ENCODE measurements around the gene ABCA3. TPM values are rescaled to one million over a fixed set of nuclear protein-coding genes. Genes with fewer than 3 reads are reported as not detected.
A peak's percentile ranks its signal among the peaks of the same experiment; 100 is the strongest.

Gene ABCA3
- total RNA-seq, 6 donors from 2014 or later: 337 to 619 (median 455) TPM

DNA sequence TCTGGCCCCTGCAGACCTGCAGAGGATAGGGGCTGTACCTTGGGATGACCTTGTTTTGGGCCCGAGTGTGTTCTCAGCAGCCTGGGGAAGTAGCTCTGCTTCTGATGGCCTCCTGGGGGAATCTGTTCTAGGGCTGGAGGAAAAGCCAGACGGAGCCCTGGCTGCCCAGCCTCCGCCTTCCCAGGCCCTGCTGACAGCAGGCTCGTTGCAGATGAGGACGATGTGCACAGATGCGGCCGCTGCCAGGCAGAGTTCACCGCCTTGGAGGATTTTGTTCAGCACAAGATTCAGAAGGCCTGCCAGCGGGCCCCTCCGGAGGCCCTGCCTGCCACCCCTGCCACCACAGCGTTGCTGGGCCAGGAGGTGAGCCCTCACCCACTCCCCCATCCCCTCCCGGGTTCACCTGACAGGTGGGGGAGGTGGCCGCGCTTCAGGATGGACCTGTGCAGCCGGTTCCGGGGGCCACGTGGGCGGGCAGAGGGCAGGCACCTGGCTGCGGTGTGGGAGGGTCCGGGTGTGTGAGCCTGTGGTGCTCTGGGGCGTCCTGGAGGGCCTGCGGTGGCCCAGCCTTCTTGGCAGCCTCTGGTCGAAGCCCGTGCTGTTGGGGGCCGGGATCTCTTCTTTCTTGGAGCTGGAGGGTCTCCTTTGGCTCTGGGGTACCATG is 112.2 kb downstream of the ABCA3 start:
- Histone ChIP-seq H3K9me3 (no peaks in the 10 kb centered on the region), H3K4me3 (no peak overlapping the region), H3K27me3 (no peaks in the 10 kb centered on the region), H3K4me1 (peaks cover 14 to 31% (median 21%) of the 10 kb centered on the region in 4 donors), H3K36me3 (peaks cover 31 to 62% (median 50%) of the 10 kb centered on the region in 4 donors), H3K27ac (no peak overlapping the region)
- no peak for TF ChIP-seq POLR2AphosphoS5 (IDR thresholded peaks at IDR 0.05)
- no peak for TF ChIP-seq POLR2A (IDR thresholded peaks at IDR 0.05)
- 93% methylated on average over 22 of the region's 25 CpGs; no CpG with 5 or more reads in 1 of the 2 donors for WGBS, 2 donors
- ATAC-seq (ENCODE audit: low FRiP score in 2 of 2): no peak
- peak in 1 of 2 donors; percentile 79 for DNase-seq

DNA sequence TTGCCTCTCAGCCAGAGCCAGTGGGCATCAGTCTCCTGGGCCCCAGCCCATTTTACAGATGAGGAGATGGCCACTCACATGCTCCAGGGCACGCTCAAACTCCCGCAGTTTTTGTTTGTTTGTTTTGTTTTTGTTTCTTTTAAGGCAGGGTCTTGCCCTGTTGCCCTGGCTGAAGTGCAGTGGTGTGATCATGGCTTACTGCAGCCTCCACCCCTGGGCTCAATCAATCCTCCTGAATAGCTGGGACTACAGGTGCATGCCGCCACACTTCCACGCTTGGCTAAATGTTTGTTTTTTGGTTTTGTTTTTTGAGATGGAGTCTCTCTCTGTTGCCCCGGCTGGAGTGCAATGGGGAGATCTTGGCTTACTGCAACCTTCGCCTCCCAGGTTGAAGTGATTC is 113.6 kb downstream of the ABCA3 start:
- ATAC-seq (ENCODE audit: low FRiP score in 2 of 2) (no peak), DNase-seq (no peak)
- H3K27me3 ChIP-seq: no peaks in the 10 kb centered on the region
- peaks cover 20 to 48% (median 37%) of the 10 kb centered on the region in 4 donors for H3K36me3 ChIP-seq
- H3K9me3 ChIP-seq: no peaks in the 10 kb centered on the region
- peaks cover 18 to 38% (median 21%) of the 10 kb centered on the region in 4 donors for H3K4me1 ChIP-seq
- WGBS, 2 donors: 91 to 96% methylated on average over 6 of the region's 6 CpGs
- no peak overlapping the region for H3K27ac ChIP-seq
- no peak overlapping the region for H3K4me3 ChIP-seq
- no peak for TF ChIP-seq POLR2AphosphoS5 (IDR thresholded peaks at IDR 0.05)
- TF ChIP-seq, protein P1, sequence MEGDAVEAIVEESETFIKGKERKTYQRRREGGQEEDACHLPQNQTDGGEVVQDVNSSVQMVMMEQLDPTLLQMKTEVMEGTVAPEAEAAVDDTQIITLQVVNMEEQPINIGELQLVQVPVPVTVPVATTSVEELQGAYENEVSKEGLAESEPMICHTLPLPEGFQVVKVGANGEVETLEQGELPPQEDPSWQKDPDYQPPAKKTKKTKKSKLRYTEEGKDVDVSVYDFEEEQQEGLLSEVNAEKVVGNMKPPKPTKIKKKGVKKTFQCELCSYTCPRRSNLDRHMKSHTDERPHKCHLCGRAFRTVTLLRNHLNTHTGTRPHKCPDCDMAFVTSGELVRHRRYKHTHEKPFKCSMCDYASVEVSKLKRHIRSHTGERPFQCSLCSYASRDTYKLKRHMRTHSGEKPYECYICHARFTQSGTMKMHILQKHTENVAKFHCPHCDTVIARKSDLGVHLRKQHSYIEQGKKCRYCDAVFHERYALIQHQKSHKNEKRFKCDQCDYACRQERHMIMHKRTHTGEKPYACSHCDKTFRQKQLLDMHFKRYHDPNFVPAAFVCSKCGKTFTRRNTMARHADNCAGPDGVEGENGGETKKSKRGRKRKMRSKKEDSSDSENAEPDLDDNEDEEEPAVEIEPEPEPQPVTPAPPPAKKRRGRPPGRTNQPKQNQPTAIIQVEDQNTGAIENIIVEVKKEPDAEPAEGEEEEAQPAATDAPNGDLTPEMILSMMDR (IDR thresholded peaks at IDR 0.05): no peak
- TF ChIP-seq EP300 (IDR thresholded peaks at IDR 0.05): no peak
- no peak for TF ChIP-seq POLR2A (IDR thresholded peaks at IDR 0.05)

DNA sequence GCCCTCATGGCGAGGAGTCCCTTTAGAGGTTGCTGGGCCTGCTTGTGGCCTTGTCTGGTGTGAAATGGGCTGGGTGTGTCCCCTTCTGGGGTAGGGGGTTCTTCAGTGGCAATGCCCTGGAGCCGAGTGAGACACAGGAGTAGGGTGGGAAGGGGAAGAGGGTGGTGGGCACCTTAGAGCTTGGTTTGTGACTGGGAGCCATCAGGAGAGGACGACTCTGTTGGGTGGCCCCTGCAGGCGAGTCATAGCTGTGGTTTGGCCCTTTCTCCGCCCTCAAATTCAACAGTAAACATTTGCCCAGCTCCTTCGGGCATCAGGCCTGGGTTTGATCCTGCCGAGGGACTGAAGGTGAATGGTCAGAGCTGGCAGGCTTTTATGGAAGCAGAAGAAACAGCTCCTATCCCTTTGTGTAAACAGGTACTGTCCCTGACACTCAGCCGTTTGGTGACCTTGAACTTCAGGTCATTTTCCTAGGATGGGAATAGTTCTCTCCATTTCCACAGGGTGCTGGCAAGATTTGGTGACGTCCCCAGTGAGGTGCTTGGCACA is 114.2 kb downstream of the ABCA3 start:
- ATAC-seq (ENCODE audit: low FRiP score in 2 of 2) (no peak), DNase-seq (no peak)
- Histone ChIP-seq H3K4me1 (peaks cover 18 to 38% (median 21%) of the 10 kb centered on the region in 4 donors), H3K4me3 (no peak overlapping the region), H3K27me3 (no peaks in the 10 kb centered on the region), H3K9me3 (no peaks in the 10 kb centered on the region), H3K27ac (no peak overlapping the region), H3K36me3 (peaks cover 15 to 42% (median 31%) of the 10 kb centered on the region in 4 donors)
- no peak for TF ChIP-seq POLR2AphosphoS5 (IDR thresholded peaks at IDR 0.05)
- TF ChIP-seq, protein P1 (IDR thresholded peaks at IDR 0.05): no peak
- TF ChIP-seq EP300 (IDR thresholded peaks at IDR 0.05): no peak
- no peak for TF ChIP-seq POLR2A (IDR thresholded peaks at IDR 0.05)
- 59 to 69% methylated on average over 3 to 9 of the region's 9 CpGs for WGBS, 2 donors

Small RNAs within 50 kb of the gene (small RNA-seq; reads per million reads assigned to genes)
- gene MIR3677 (0 reads per million in 4 donors), gene MIR4717 (0 reads per million in 4 donors)

Other genes with a start within 250 kb of the ABCA3 start
- 100 to 1,000 TPM in 3 of 6 donors, 10 to 100 TPM in 3; 75.4 to 567 (median 106) TPM for gene PKD1, start 204.8 kb downstream of the ABCA3 start, total RNA-seq
- 1 to 10 TPM in 1 of 6 donors, under 1 TPM in 3, not detected in 2; 0.30 to 6.8 (median 0.85) TPM for gene RAB26, start 192.1 kb downstream of the ABCA3 start, total RNA-seq
- gene TRAF7, start 184.9 kb downstream of the ABCA3 start, total RNA-seq: 10 to 100 TPM; 34.6 to 72.6 (median 52.9) TPM
- gene CASKIN1, start 144.1 kb downstream of the ABCA3 start, total RNA-seq: 1 to 10 TPM in 1 of 6 donors, under 1 TPM in 2, not detected in 3; 0.06 to 1.0 (median 0.15) TPM
- gene MLST8, start 135.3 kb downstream of the ABCA3 start, total RNA-seq: 10 to 100 TPM; 24.6 to 93.2 (median 47.7) TPM
- gene BRICD5, start 129.9 kb downstream of the ABCA3 start, total RNA-seq: 10 to 100 TPM in 3 of 6 donors, 1 to 10 TPM in 3; 4.0 to 70.2 (median 10.8) TPM
- gene PGP, start 125.9 kb downstream of the ABCA3 start, total RNA-seq: 10 to 100 TPM; 18.6 to 32.5 (median 21.7) TPM
- gene E4F1, start 117.1 kb downstream of the ABCA3 start, total RNA-seq: 100 to 1,000 TPM in 1 of 6 donors, 10 to 100 TPM in 5; 24.9 to 153 (median 32.9) TPM
- 1 to 10 TPM in 3 of 6 donors, under 1 TPM in 1, not detected in 2; 0.79 to 2.1 (median 1.5) TPM for gene DNASE1L2, start 104.3 kb downstream of the ABCA3 start, total RNA-seq
- gene ECI1, start 89.1 kb downstream of the ABCA3 start, total RNA-seq: 10 to 100 TPM; 48.1 to 75.5 (median 68.2) TPM
- gene RNPS1, start 72.6 kb downstream of the ABCA3 start, total RNA-seq: 100 to 1,000 TPM in 5 of 6 donors, 10 to 100 TPM in 1; 92.2 to 142 (median 114) TPM
- 1 to 10 TPM; 2.7 to 5.2 (median 3.9) TPM for gene CCNF, start 88.7 kb upstream of the ABCA3 start, total RNA-seq
- gene TEDC2, start 119.4 kb upstream of the ABCA3 start, total RNA-seq: 1 to 10 TPM in 4 of 6 donors, under 1 TPM in 1, not detected in 1; 0.61 to 2.7 (median 1.7) TPM
- not detected for gene NTN3, start 130.6 kb upstream of the ABCA3 start, total RNA-seq
- gene TBC1D24, start 134.4 kb upstream of the ABCA3 start, total RNA-seq: 10 to 100 TPM; 25.9 to 49.6 (median 37.2) TPM
- gene ATP6V0C, start 173.2 kb upstream of the ABCA3 start, total RNA-seq: 100 to 1,000 TPM in 4 of 6 donors, 10 to 100 TPM in 2; 84.9 to 332 (median 164) TPM
- 100 to 1,000 TPM in 1 of 6 donors, 10 to 100 TPM in 5; 33.0 to 126 (median 68.4) TPM for gene AMDHD2, start 179.6 kb upstream of the ABCA3 start, total RNA-seq
- 10 to 100 TPM in 2 of 6 donors, 1 to 10 TPM in 3, under 1 TPM in 1; 0.91 to 17.0 (median 5.4) TPM for gene CEMP1, start 190.7 kb upstream of the ABCA3 start, total RNA-seq
- gene PDPK1, start 197.3 kb upstream of the ABCA3 start, total RNA-seq: 10 to 100 TPM; 39.4 to 83.1 (median 67.2) TPM

Measured in upper lobe of left lung (tissue), 6 donors.